Measurements from ENCODE around the gene AQP9.

AQP9 gene

DNA sequence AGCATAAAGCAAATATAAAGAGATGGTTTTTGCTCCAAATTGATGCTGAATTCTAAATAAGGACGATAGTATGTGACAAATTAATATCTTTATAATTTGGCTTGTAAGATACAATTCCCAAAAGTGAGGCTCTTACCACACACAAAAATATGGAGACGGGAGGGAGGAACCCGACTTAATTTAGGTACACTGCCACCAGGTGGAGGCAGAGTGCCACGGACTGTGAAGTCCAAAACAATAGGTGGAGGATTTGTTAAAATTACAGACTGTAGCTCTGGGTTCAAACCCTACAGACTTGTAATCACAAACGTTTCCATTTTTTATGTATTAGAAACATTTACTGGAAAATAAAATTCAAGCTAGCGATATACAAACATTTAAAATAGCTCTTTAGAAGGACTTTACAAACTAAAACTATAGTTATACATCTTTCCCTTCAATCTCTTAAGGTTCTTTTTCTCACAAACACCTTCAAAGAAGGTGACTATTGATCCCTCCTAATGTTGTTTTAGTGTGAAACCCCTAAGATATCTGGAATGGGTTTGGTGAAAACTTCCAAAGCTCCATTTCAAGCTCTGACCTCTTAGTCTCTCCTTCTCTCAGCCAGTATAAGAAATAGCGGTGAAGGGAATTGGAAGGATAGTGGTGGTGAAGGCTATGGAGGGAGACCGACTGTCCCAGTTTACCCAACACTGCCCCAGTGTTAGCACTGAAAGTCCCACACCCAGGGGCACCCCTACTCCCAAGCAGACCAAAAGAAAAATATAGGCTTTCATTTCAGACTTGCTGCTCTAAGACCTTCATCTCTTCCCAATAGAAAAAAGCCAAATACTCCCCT lies 89.7 kb downstream of the AQP9 start:
- peak; percentile 21 to 32 for DNase-seq (ENCODE audit: low read depth in 2 of 2)

GRCh38 chr15:58228718-58229117 lies 90.5 kb downstream of the AQP9 start:
- no peak for DNase-seq (ENCODE audit: low read depth in 2 of 2)

- no peak for DNase-seq (ENCODE audit: low read depth in 2 of 2)
These were observed 91.2 kb downstream of the AQP9 start for GRCh38 chr15:58229297-58229768.

DNA sequence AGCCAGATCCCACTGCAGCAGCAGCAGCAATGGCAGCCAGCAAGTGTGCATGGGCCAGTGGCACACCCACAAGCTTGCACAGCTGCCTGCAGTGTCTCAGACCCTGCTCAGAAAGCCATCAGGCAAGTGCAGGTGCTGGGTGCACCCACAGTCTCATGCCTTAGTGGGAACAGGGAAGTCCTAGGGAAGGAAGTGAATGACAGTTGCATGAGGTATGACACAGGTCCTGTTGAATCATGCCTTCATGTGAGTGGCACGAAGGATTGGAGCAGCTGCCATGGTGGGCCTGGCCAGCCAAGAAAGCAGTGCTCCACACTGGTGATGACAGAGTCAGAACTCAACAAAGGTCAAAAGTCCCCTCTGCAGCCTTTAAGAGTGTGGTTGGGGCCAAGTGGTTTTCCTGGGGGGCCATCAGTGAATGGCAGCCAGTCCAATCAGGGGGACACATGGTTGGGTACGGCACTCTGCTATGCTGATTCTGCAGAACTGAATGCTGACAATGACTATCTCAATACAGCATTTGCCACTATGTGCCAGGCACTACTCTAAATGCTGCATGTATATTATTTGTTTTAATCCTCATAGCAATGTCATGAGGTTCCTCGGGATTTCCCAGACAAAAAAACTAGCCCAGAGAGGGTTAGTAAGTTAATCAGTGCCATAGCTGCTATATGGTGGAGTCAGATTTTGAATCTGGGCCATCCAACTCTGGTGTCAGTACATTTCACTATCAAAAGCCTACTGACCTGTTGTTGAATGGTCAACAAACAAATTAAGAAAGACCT lies 94.3 kb downstream of the AQP9 start:
- no peak for DNase-seq (ENCODE audit: low read depth in 2 of 2)

DNA sequence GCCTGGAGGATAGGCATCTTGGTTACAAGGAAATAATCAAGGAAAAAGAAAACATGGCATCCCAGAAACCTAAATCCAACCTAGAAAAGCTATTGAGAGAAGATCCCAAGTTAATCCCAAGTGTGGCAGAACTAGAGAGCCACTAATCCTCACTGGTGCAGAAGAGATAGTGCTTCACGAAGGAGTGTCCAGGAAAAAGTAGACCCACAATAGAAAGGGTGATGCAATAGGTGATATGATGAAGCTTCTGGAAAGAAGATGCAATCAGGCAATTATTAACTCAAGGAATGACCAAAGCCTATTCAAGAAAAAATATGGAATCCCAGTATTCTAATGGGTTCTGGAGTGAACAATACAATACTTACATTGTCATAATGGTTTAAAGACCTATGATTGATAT lies 95.2 kb downstream of the AQP9 start:
- no peak for DNase-seq (ENCODE audit: low read depth in 2 of 2)

Measured in stimulated activated CD8-positive, alpha-beta memory T cell treated with anti-CD3 and anti-CD28 coated beads, Interleukin-15, amount 100 ng/mL, for 48 hours (primary cell).